Natural killer cell (primary cell): ENCODE data around the gene LPCAT2. TPM values are rescaled to one million over a fixed set of nuclear protein-coding genes. Genes with fewer than 3 reads are reported as not detected.

ENCODE experiments used
- ATAC-seq, 3 donors: fragments of 150-1000 bp in 2 of 3; fragments of 200-7000 bp in 1 of 3; cut with Tn5 transposase; 1 replicate in 1 of 3; 2 replicates in 2 of 3; pipeline ENCODE4 v1.10.0; 2021; ENCODE audit warnings: mild to moderate bottlenecking in 2 of 3, moderate library complexity in 2 of 3
- DNase-seq, 2 donors: peaks; one replicate each; pipeline versions ENCODE4 v3.0.0 to v3.0.0-alpha.2; 2013 to 2021; ENCODE audit warnings: mixed read lengths in 1 of 2
- H3K27ac ChIP-seq: one replicate; pipeline ENCODE4 v1.5.1; 2013; ENCODE audit warnings: mild to moderate bottlenecking, low read length
- H3K27me3 ChIP-seq: one replicate; pipeline ENCODE4 v1.6.1; 2013; ENCODE audit warnings: low read length; ENCODE audit not compliant: control insufficient read depth, insufficient read depth
- H3K36me3 ChIP-seq: one replicate; pipeline ENCODE4 v1.6.1; 2013; ENCODE audit warnings: low read length; ENCODE audit not compliant: control insufficient read depth, insufficient read depth
- H3K4me1 ChIP-seq: one replicate; pipeline ENCODE4 v1.6.1; 2013; ENCODE audit warnings: low read length; ENCODE audit not compliant: control insufficient read depth, insufficient read depth
- H3K4me3 ChIP-seq: one replicate; pipeline ENCODE4 v1.5.1; 2013; ENCODE audit warnings: low read length
- H3K9me3 ChIP-seq: one replicate; pipeline ENCODE4 v1.6.1; 2013; ENCODE audit warnings: low read length; ENCODE audit not compliant: control insufficient read depth, insufficient read depth
- H3K27ac Mint-ChIP-seq, 2 donors: one replicate each; pipeline ENCODE4 v1.8.0; 2022; ENCODE audit warnings: mild to moderate bottlenecking in 2 of 2, mixed read lengths in 2 of 2, moderate library complexity in 1 of 2
- H3K27me3 Mint-ChIP-seq, 2 donors: one replicate each; pipeline ENCODE4 v1.8.0; 2022; ENCODE audit warnings: low read depth in 2 of 2, mixed read lengths in 2 of 2
- H3K36me3 Mint-ChIP-seq: one replicate; pipeline ENCODE4 v1.8.0; 2022; ENCODE audit warnings: mixed read lengths
- H3K4me1 Mint-ChIP-seq, 2 donors: one replicate each; pipeline ENCODE4 v1.8.0; 2022; ENCODE audit warnings: mixed read lengths in 2 of 2
- H3K4me3 Mint-ChIP-seq: one replicate; pipeline ENCODE4 v1.8.0; 2022; ENCODE audit warnings: mild to moderate bottlenecking, moderate library complexity, mixed read lengths
- H3K9me3 Mint-ChIP-seq, 2 donors: one replicate each; pipeline ENCODE4 v1.8.0; 2022; ENCODE audit warnings: mixed read lengths in 2 of 2
- CTCF ChIP-seq: fragments of 200-600 bp; IDR thresholded peaks from one replicate; pipeline ENCODE4 v1.8.0; 2022; ENCODE audit warnings: antibody characterized with exemption
- WGBS: methylation state at CpG from one replicate; pipeline ENCODE4 v1.1.7; 2013; ENCODE audit warnings: missing lambda C conversion rate; ENCODE audit not compliant: insufficient coverage; 5-methylcytosine and 5-hydroxymethylcytosine counted together
- intact Hi-C: fragments of 100-400 bp; cut with micrococcal nuclease; formaldehyde crosslinking; loops from one replicate; pipeline ENCODE4 v1.14.2; 2022
- total RNA-seq, 4 donors: library from RNA; stranded (reverse); fragments of 120-200 nt in 1 of 4; gene quantifications; one replicate each; pipeline versions ENCODE4 v1.2.3 to v1.2.4, GENCODE V29; 2013 to 2022

Gene LPCAT2
- total RNA-seq, 3 donors from 2014 or later (not counting 1 experiment from before 2014, with no cell fraction given), result 1.6 to 23.5 (median 3.1) TPM

DNA sequence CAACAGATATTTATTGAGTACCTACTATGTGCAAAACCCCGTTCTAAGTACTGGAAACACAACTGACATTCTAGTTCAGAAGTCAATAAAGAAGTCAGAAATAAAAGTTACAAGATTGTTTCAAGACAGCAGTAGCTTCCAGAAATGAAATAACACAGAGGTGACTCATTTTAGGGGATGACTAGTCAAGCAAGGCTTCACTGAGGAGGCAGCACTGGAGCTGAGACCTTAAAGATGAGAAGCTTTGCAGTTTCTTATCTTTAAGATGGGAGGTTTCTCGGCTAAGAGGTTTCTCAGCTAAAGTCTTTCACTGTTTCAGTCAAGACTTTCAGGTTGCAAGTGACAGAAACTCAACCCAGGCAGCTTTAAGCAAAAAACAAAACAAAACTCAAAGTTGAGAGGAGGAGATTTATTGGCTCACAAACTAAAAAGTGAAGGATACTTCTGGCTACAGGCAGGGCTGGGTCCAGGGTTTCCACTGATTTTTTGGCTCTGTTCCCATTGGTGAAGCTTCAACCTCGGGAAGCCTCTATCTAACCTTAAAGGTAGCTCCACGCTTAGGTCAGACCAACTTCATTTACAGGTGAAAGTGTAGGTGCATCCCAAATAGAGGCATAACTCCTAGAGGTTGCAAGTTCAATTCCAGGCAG is 37.3 kb upstream of the LPCAT2 start:
- Mint-ChIP-seq H3K27ac (no peak overlapping the region), H3K9me3 (no peaks in the 10 kb centered on the region), H3K27me3 (peaks cover 2 to 3% of the 10 kb centered on the region in 2 donors), H3K4me1 (no peaks in the 10 kb centered on the region), H3K36me3 (no peaks in the 10 kb centered on the region), H3K4me3 (no peak overlapping the region)
- no peak for ATAC-seq
- no peak overlapping the region for H3K4me3 ChIP-seq
- H3K27me3 ChIP-seq, result no peaks in the 10 kb centered on the region
- WGBS, result 89% methylated on average over 4 of the region's 4 CpGs
- no peak for DNase-seq
- no peaks in the 10 kb centered on the region for H3K4me1 ChIP-seq
- no peak overlapping the region for H3K27ac ChIP-seq
- H3K36me3 ChIP-seq, result no peaks in the 10 kb centered on the region
- TF ChIP-seq CTCF, result no peak
- intact Hi-C loops, result no loop called here
- no peaks in the 10 kb centered on the region for H3K9me3 ChIP-seq

DNA sequence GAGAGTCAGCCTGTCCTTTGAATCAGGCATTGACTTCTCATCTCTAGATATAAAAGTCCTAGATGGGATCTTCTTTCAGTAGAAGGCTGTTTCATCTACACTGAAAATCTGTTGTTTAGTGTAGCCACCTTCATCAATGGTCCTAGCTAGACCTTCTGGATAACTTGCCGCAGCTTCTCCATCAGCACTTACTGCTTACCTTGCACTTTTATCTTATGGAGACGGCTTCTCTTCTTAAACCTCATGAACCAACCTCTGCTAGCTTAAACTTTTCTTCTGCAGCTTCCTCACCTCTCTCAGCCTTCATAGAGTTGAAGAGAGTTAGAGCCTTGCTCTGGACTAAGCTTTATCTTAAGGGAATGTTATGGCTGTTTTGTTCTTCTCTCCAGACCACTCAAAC is 35.3 kb upstream of the LPCAT2 start:
- DNase-seq (no peak), ATAC-seq (no peak)
- Histone ChIP-seq H3K36me3 (no peaks in the 10 kb centered on the region), H3K4me1 (no peaks in the 10 kb centered on the region), H3K4me3 (no peak overlapping the region), H3K27ac (no peak overlapping the region), H3K27me3 (no peaks in the 10 kb centered on the region), H3K9me3 (no peaks in the 10 kb centered on the region)
- intact Hi-C loops, result no loop called here
- TF ChIP-seq CTCF, result no peak
- Mint-ChIP-seq H3K4me1 (peaks cover 0 to 1% of the 10 kb centered on the region in 2 donors), H3K9me3 (no peaks in the 10 kb centered on the region), H3K27me3 (peaks cover 12 to 17% of the 10 kb centered on the region in 2 donors), H3K4me3 (no peak overlapping the region), H3K36me3 (no peaks in the 10 kb centered on the region), H3K27ac (no peak overlapping the region)
- WGBS, result 90% methylated on average over 2 of the region's 2 CpGs

GRCh38 chr16:55474821-55475220 is 34.1 kb upstream of the LPCAT2 start:
- 90% methylated on average over 3 of the region's 3 CpGs for WGBS
- no peak for TF ChIP-seq CTCF
- Histone ChIP-seq H3K4me1 (no peaks in the 10 kb centered on the region), H3K9me3 (no peaks in the 10 kb centered on the region), H3K27ac (no peak overlapping the region), H3K4me3 (no peak overlapping the region), H3K36me3 (no peaks in the 10 kb centered on the region), H3K27me3 (no peaks in the 10 kb centered on the region)
- Mint-ChIP-seq H3K4me3 (no peak overlapping the region), H3K27ac (no peak overlapping the region), H3K27me3 (peaks cover 20 to 27% of the 10 kb centered on the region in 2 donors), H3K4me1 (peaks cover 0 to 5% of the 10 kb centered on the region in 2 donors), H3K9me3 (no peaks in the 10 kb centered on the region), H3K36me3 (no peaks in the 10 kb centered on the region)
- intact Hi-C loops, result no loop called here
- DNase-seq (no peak), ATAC-seq (no peak)

- H3K27ac Mint-ChIP-seq, result no peak overlapping the region
- H3K27me3 Mint-ChIP-seq, result peaks cover 26 to 34% of the 10 kb centered on the region in 2 donors
- Histone ChIP-seq H3K27ac (no peak overlapping the region), H3K27me3 (no peaks in the 10 kb centered on the region), H3K9me3 (no peaks in the 10 kb centered on the region), H3K4me1 (no peaks in the 10 kb centered on the region), H3K4me3 (no peak overlapping the region), H3K36me3 (no peaks in the 10 kb centered on the region)
- DNase-seq (no peak), ATAC-seq (no peak)
- no peaks in the 10 kb centered on the region for H3K9me3 Mint-ChIP-seq
- TF ChIP-seq CTCF, result no peak
- no peak overlapping the region for H3K4me3 Mint-ChIP-seq
- WGBS, result 77% methylated on average over 5 of the region's 5 CpGs
- peaks cover 0 to 5% of the 10 kb centered on the region in 2 donors for H3K4me1 Mint-ChIP-seq
- intact Hi-C loops, result no loop called here
- no peaks in the 10 kb centered on the region for H3K36me3 Mint-ChIP-seq
Observed at GRCh38 chr16:55475919-55476318, 33.0 kb upstream of the LPCAT2 start.
